ENCODE measurements around the gene EFHC1. TPM values are rescaled to one million over a fixed set of nuclear protein-coding genes. Genes with fewer than 3 reads are reported as not detected.
A peak's percentile ranks its signal among the peaks of the same experiment; 100 is the strongest.

EFHC1 gene
- total RNA-seq, 4 donors from 2014 or later = 30.6 to 45.6 (median 37.7) TPM

- H3K27me3 ChIP-seq = no peaks in the 10 kb centered on the region
- no peaks in the 10 kb centered on the region for H3K9me3 ChIP-seq
- H3K4me3 ChIP-seq = no peak overlapping the region
- no peak for DNase-seq (ENCODE audit: low spot score in 2 of 2)
- no peaks in the 10 kb centered on the region for H3K36me3 ChIP-seq
- TF ChIP-seq POLR2A (IDR thresholded peaks at IDR 0.05) = no peak
- TF ChIP-seq EP300 (IDR thresholded peaks at IDR 0.05) = no peak
- no peak for TF ChIP-seq CTCF (IDR thresholded peaks at IDR 0.05)
- peaks cover 0 to 98% (median 31%) of the 10 kb centered on the region in 4 donors for H3K4me1 ChIP-seq
- WGBS, 2 donors = 83 to 84% methylated on average over 6 of the region's 6 CpGs
- peak overlapping the region in 3 of 4 donors; percentile 28 to 71 (median 69) for H3K27ac ChIP-seq
These were observed 125.4 kb downstream of the EFHC1 start for GRCh38 chr6:52545406-52546119.

GRCh38 chr6:52546192-52546591 is 126.0 kb downstream of the EFHC1 start:
- Histone ChIP-seq H3K9me3 (no peaks in the 10 kb centered on the region), H3K27me3 (no peaks in the 10 kb centered on the region), H3K36me3 (no peaks in the 10 kb centered on the region), H3K4me3 (no peak overlapping the region), H3K27ac (peak overlapping the region in 1 of 4 donors; percentile 71), H3K4me1 (peaks cover 0 to 98% (median 31%) of the 10 kb centered on the region in 4 donors)
- DNase-seq (ENCODE audit: low spot score in 2 of 2) = no peak
- TF ChIP-seq CTCF (IDR thresholded peaks at IDR 0.05) = no peak
- TF ChIP-seq EP300 (IDR thresholded peaks at IDR 0.05) = no peak
- TF ChIP-seq POLR2A (IDR thresholded peaks at IDR 0.05) = no peak
- WGBS, 2 donors = 86% methylated on average over 1 of the region's 1 CpG

GRCh38 chr6:52546678-52547077 is 126.5 kb downstream of the EFHC1 start:
- 71 to 80% methylated on average over 3 of the region's 3 CpGs for WGBS, 2 donors

GRCh38 chr6:52547647-52548352 is 127.7 kb downstream of the EFHC1 start:
- no peak overlapping the region for H3K4me3 ChIP-seq
- DNase-seq (ENCODE audit: low spot score in 2 of 2) = no peak
- H3K36me3 ChIP-seq = no peaks in the 10 kb centered on the region
- peaks cover 0 to 99% (median 44%) of the 10 kb centered on the region in 4 donors for H3K4me1 ChIP-seq
- WGBS, 2 donors = 71 to 75% methylated on average over 7 to 9 of the region's 9 CpGs
- no peak for TF ChIP-seq CTCF (IDR thresholded peaks at IDR 0.05)
- TF ChIP-seq EP300 (IDR thresholded peaks at IDR 0.05) = no peak
- no peak for TF ChIP-seq POLR2A (IDR thresholded peaks at IDR 0.05)
- no peaks in the 10 kb centered on the region for H3K27me3 ChIP-seq
- H3K9me3 ChIP-seq = no peaks in the 10 kb centered on the region
- H3K27ac ChIP-seq = no peak overlapping the region

More at GRCh38 chr6:52546678-52547077, 126.5 kb downstream of the EFHC1 start:
- H3K4me3 ChIP-seq = no peak overlapping the region
- no peak overlapping the region for H3K27ac ChIP-seq
- no peaks in the 10 kb centered on the region for H3K36me3 ChIP-seq
- H3K4me1 ChIP-seq = peaks cover 0 to 98% (median 35%) of the 10 kb centered on the region in 4 donors
- no peaks in the 10 kb centered on the region for H3K27me3 ChIP-seq
- no peak for TF ChIP-seq CTCF (IDR thresholded peaks at IDR 0.05)
- TF ChIP-seq EP300 (IDR thresholded peaks at IDR 0.05) = no peak
- TF ChIP-seq POLR2A (IDR thresholded peaks at IDR 0.05) = no peak
- no peak for DNase-seq (ENCODE audit: low spot score in 2 of 2)
- no peaks in the 10 kb centered on the region for H3K9me3 ChIP-seq

GRCh38 chr6:52548353-52548713 is 128.2 kb downstream of the EFHC1 start:
- WGBS, 2 donors = 77 to 80% methylated on average over 7 of the region's 7 CpGs
- peaks cover 0 to 98% (median 44%) of the 10 kb centered on the region in 4 donors for H3K4me1 ChIP-seq
- no peak for DNase-seq (ENCODE audit: low spot score in 2 of 2)
- no peaks in the 10 kb centered on the region for H3K36me3 ChIP-seq
- no peak for TF ChIP-seq POLR2A (IDR thresholded peaks at IDR 0.05)
- no peak for TF ChIP-seq EP300 (IDR thresholded peaks at IDR 0.05)
- TF ChIP-seq CTCF (IDR thresholded peaks at IDR 0.05) = no peak
- no peak overlapping the region for H3K27ac ChIP-seq
- no peaks in the 10 kb centered on the region for H3K27me3 ChIP-seq
- no peak overlapping the region for H3K4me3 ChIP-seq
- H3K9me3 ChIP-seq = no peaks in the 10 kb centered on the region
